SKM-1 treated with dmso at 0.1 percent for 144 hours (cell line): Measurements from ENCODE around the gene KIRREL3.

Experiments
- DNase-seq: peaks from one replicate; lab custom pipeline; 2025; ENCODE audit not compliant: unreplicated experiment; lab: John Stamatoyannopoulos, UW

Gene KIRREL3

GRCh38 chr11:126518972-126519690 is 481.4 kb downstream of the KIRREL3 start:
- no peak for DNase-seq

DNA sequence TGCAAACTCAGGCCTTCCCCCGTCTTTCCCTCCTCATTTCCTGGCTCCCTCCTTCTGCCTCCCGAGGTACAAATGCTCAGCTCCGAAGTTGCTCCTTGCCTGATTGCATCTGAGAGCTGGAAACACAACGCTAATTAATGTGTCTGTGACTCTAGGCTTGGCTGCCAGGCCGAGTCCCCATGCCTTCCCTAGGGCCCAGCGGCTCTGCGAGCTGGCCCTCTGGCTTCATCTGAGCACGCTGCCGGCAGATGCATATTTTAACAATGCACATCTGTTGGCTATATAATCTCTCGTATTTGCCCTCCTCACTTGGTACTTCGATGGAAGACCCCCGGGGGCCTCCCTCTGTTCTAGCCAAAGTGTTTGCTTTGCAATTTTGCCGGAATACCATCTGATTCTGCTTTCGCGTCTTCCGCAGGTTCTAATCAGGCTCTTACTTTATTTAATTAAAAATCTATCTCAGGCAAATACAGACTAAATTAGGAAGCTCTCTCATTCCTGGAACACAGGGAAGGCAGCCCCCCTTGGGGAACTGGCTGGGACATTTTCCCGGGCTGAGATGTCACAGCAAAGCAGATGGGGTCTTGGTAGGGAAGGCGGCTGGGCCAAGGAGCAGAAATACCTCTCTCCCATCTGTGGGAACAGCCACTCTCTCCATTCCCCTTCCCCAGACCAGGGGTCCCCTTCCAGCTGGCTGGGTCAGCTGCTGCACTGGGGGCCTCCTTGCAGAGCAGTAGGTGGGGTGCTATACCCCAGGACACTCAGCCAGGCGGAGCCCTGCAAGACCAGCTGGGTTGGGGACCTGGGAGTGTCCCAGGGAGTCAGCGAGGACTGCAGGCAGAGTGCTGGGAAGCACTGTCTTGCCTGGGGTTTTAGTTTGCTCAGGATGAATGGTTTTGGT is 482.2 kb downstream of the KIRREL3 start:
- DNase-seq: no peak

DNA sequence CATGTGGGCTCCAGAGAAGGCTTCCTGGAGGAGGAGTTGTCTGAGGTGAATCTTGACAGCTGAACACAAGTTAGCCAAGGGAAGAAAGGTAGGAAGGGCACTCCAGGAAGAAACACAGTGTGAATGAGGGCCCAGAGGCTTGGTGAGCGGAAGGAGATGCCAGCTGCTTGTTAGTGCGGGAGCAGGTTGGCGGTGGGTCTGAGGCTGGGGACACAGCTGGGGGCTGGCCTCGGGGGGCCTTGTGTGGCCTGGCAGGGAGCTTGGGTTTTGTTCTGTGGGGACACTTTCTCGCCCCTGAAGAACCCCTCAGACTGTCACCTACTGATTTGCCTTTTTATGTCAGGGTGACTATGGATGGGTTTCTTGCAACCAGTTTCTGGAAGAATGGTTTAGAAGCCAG is 485.1 kb downstream of the KIRREL3 start:
- DNase-seq: no peak

DNA sequence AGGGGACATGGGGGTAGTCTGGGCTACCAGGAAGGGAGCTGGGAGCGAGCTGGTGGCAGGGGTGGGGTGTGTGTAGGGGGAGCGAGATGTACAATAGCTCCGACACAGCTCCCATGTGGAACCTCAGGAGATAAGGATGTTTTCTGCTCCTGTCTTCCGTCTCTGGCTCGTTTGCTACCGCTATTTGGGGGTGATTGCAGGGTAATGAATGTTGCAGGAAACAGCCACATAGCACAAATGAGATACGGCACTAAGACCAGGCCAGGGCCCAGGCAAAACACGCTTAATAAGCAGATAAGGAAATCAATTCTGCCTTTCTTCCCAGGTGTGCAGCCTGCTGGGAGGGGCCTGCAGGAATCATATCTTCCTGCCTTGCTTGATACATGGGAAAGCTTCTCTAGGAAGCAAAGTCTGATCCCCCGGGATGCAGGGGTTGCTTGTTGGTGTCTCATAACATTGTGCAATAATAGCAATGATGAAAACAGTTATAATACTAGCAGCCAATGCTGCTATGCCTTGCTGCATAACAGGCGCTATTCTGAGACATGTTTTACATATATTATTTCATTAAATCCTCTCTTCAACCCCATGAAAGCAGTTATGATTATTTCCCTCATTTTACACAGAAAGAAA is 486.4 kb downstream of the KIRREL3 start:
- no peak for DNase-seq

GRCh38 chr11:126512741-126513715 is 487.5 kb downstream of the KIRREL3 start:
- no peak for DNase-seq

- DNase-seq: no peak
Observed at GRCh38 chr11:126512251-126512650, 488.3 kb downstream of the KIRREL3 start.

- DNase-seq: no peak
Observed at GRCh38 chr11:126511475-126512115, 489.0 kb downstream of the KIRREL3 start.

DNA sequence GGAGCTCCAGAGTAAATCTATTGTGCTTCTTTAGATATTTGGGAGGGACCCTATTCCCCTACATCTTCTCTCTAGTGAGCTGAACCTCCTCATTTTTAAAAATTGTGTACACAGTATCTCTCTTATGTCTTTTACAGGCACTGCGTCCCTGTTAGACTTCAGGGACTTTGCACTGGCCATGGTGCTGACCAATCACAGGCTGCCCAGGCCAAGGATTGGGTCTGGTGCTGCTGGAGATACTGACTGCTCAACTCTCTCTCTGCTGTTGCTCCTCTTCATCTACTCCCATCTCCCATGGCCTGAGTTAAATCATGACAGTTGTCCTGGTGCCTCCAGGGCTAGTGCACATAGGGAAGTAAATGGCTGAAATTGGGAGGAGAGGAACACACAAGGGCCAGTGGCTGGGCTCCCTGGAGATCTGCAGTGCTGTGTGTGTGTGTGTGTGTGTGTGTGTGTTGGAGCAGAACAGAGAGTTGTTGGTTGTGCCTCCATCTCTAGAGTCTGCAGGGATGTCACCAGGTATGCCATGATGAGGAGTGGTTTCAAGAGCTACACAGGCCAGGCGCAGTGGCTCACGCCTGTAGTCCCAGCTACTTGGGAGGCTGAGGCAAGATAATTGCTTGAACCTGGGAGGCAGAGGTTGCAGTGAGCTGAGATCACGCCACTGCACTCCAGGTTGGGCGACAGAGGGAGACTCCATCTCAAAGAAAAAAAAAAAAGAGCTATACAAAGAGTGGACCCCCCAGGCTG is 489.8 kb downstream of the KIRREL3 start:
- DNase-seq: no peak

GRCh38 chr11:126507646-126508045 is 492.9 kb downstream of the KIRREL3 start:
- DNase-seq: no peak

DNA sequence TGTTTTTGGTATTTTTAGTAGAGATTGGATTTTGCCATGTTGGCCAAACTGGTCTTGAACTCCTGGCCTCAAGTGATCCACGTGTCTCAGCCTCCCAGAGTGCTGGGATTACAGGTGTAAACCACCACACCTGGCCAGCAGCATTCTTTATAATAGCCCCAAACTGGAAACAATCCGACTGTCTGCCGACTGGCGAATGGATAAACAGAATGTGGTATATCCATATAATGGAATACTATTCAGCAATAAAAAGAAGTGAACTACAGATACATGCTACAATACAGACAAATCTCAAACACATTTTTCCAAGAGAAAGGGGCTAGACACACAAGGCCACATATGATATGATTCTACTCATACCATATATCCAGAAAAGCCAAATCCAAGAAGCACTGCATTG is 493.8 kb downstream of the KIRREL3 start:
- DNase-seq: no peak

DNA sequence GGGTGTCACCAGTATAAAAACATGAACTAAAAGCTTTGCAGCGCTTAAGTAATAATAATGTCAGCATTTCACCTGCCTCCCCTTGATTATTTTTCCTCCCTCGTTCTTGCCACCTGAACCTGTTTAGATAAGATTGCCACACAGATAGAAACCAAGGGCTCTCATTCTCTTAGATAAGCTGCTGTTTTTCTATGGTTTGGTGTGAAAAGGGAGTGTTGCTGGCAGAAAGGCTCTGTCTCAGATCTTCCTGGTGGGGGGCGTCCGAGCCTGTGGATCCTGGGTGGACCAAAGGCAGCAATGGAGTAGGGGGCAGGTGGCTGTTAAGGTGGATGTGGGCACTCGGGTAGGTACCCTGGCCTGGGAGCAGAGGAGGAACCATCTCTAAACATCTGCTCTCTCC is 497.6 kb downstream of the KIRREL3 start:
- no peak for DNase-seq

DNA sequence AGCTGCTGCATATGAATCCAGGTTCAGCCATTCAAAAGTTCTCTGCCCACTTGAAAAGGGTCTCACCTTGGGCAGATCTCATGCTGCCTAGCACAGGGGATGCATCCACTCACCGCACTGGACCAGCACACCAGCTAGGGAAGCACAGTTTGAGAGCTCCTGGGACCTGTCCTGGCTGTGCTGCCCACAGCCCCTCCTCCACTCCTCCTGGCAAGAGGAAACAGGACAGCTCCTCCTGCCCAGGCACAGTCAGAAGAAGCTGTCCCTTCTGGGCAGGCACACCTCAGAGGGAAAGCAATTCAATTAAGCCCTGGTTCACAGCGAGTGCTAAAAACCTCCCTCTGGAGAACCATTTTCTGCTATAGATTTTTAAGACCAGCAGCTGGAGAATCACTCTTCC is 498.4 kb downstream of the KIRREL3 start:
- DNase-seq: no peak

DNA sequence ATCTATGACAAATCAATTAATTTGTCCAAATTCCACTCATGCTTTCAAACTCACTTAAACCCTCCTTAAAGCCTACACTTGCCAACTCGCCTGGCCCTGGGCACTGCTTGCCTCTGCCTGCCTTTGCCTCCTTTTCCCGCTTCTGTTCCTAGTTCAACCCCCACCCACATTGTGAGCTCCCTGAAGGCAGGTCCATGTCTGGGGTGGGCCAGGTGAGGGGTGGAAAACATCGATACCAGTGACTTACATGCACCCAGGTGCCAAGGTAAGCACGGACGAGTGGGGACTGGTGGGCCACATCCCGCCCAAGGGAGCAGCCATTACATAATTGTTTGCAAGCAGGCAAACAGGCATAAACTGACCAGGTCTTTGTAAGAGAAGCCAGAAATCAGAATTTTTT is 498.9 kb downstream of the KIRREL3 start:
- DNase-seq: no peak

- no peak for DNase-seq
Observed at GRCh38 chr11:126500981-126501380, 499.6 kb downstream of the KIRREL3 start.

DNA sequence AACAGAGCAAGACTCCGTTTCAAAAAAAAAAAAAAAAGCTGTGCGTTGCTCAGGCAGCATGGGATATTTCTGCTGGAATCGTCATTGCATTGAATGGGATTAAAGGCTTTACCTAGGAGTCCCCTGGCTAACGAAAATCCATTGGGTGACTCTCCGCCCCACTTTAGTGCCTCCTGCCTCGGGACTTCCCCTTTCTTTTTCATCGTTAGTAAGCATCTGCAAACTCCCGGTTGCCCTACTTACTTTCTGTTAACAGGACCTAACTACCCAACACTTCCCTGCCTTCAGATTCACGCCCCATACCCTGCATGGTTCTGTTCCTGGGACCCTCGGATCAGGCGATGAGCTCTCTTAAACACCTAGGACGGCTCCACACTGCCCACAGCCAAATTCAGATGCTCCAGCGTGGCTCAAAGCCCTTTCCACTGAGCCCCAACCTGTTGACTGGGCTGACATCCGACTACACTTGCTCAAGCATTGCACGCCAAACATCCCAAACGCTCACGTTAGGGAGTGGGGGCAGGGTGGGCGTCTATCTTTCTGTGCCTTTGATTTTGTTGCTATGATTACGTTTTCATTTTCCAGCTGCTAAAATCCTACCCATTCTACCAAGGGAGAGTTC is 501.3 kb downstream of the KIRREL3 start:
- DNase-seq: no peak

GRCh38 chr11:126498281-126498680 is 502.3 kb downstream of the KIRREL3 start:
- DNase-seq: no peak

DNA sequence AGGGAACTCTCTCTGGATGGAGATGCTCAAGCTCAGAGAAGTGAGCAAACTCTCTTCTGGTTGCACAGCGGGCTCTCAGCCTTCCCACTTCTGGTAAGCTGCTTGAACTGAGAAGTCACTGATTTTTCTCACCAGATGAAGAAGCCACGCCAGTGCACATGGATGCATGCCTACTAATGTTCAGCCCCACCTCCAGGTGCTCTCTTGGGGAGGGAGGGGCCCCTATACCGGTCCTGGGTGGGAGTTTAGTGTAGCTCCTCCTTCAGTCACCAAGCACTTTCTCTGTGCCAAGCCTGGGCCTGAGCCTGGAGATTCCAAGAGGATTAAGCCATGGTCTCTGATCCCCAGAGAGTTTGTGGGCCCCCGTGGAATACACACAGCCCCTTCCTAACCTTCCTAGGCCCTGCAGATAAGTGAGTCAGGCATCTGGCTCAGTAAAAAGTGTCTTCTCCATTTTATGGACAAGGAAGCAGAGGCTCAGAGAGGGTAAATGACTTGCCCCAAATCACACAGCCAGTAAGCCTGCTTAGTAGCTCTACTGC is 502.9 kb downstream of the KIRREL3 start:
- DNase-seq: no peak

DNA sequence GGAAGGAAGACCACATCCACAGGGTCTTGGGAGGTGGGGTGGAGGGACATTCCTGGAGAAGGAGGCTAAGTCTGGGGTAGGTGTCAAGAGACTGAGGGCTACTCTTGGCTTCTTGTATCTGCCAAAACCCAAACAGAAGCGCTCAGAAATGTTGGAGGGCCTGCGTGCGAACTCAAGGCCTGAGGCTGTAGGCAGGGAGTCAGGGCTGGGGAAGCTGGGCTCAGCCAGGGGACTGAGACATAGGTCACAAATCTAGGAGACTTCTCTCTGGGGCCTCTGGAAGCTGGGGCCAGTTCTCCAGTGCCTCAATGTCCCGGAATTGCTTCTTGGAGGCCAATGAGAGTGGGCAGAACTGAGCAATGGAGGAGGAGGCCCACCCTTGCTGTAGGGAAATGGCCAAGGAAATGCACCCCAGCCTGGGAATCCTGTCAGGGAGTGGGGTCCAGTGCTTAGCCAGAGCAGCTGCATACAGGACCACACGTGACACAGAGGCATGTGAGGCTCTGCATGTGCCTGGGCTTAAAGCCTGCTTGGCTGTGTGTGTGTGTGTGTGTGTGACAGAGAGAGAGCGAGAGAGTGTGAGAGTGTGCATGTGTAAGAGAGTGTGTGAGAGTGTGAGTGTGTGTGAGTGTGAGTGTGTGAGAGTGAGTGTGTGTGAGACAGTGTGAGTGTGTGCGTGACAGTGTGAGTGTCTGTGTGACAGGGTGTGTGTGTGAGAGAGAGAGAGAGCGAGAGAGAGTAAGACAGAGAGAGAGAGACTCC is 503.8 kb downstream of the KIRREL3 start:
- DNase-seq: no peak
